HG02981 (cell line): ENCODE results near the gene TUBB4B.
"Not testable (repeated sequence)": the region's sequence is repeated elsewhere in the genome, so short reads cannot be mapped to it uniquely, and the experiment has no call there.

Experiments
- ATAC-seq: cut with Tn5 transposase; IDR thresholded peaks from one replicate; pipeline ENCODE4 v1.9.1; 2021; ENCODE audit warnings: mild to moderate bottlenecking, moderate library complexity; ENCODE audit not compliant: unreplicated experiment

Gene TUBB4B

DNA sequence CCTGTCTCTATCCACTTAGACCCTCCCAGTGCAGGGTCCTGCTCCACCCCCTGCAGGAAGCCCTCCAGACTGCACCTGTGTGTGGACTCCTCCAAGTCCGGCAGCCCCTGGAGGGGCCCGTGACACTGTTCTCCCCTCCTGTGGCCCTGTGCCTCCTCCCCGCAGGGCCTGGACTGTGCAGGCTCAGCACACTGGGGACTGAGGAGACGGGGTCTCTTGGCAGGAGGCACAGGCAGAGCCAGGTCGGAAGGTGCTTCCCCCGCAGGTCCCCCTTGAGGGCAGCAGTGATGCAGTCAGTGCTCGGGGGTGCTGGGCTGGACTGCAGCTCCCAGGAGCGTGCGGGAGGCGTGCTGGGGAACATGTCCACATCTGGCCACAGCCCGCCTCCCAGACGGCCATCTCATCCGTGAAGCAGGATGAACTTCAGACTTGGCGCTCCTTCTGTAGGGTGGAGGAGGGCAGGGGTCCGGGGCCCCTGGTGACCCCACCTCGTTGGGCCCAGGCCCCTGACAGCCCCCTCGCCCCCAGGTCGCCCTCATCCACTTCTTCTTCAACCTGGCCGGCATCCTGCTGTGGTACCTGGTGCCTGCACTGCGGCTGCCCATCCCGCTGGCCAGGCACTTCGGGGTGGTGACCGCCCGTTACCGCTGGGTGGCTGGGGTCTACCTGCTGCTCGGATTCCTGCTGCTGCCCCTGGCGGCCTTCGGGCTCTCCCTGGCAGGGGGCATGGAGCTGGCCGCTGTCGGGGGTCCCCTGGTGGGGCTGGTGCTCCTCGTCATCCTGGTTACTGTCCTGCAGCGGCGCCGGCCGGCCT, 5.5 kb upstream of the TUBB4B start:
- no peak for ATAC-seq

DNA sequence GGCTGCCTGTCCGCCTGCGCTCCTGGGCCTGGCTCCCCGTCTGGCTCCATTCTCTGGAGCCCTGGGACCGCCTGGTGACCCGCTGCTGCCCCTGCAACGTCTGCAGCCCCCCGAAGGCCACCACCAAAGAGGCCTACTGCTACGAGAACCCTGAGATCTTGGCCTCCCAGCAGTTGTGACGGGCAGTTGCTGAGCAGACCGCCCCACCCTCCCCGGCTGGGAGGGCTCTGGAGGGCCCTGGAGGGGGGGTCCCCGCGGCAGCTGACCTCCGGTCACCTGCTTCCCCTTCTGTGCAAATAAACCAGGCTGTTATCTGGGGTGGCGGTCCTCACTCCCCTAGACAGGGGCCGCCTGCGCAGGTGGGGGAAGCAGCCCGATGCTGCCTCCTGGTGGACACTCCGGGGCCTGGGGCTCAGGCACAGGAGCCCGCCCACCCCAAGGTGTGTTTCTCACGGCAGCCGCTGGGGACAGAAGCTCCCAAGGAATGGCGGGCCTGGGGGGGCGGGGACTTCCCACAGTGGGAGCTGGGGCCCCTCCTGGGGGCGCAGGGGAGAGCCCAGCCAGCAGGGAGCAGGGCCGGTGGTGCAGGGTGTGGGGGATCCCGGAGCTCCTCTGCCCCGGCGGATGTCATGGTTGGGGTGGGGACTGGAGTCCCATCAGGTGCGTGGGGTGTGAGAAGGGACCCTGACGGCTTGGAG, 4.7 kb upstream of the TUBB4B start:
- ATAC-seq, result peak; percentile 21

DNA sequence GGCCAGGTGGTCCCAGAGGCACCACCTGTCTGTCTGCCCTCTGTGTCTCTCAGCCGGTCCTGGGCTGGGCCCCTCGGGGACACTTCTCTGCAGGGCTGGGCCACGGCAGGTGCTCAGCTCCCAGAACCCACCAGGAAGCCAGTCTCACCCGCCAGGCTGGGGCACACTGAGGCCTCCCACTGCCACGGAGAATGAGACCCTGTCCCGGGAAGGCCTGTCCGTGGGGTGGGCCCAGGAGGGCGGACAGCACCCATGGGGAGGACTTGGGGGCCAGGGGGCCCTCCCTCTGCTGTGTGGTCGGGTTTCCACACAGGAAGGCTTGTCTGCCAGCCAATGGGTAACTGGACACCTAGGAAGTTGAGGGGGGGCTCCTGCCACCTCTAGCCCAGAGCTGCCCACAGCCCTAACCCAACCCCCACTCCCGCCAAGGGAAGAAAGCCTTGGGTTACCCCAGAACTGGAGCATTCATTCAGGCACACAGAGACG, 4.1 kb upstream of the TUBB4B start:
- ATAC-seq, result no peak

DNA sequence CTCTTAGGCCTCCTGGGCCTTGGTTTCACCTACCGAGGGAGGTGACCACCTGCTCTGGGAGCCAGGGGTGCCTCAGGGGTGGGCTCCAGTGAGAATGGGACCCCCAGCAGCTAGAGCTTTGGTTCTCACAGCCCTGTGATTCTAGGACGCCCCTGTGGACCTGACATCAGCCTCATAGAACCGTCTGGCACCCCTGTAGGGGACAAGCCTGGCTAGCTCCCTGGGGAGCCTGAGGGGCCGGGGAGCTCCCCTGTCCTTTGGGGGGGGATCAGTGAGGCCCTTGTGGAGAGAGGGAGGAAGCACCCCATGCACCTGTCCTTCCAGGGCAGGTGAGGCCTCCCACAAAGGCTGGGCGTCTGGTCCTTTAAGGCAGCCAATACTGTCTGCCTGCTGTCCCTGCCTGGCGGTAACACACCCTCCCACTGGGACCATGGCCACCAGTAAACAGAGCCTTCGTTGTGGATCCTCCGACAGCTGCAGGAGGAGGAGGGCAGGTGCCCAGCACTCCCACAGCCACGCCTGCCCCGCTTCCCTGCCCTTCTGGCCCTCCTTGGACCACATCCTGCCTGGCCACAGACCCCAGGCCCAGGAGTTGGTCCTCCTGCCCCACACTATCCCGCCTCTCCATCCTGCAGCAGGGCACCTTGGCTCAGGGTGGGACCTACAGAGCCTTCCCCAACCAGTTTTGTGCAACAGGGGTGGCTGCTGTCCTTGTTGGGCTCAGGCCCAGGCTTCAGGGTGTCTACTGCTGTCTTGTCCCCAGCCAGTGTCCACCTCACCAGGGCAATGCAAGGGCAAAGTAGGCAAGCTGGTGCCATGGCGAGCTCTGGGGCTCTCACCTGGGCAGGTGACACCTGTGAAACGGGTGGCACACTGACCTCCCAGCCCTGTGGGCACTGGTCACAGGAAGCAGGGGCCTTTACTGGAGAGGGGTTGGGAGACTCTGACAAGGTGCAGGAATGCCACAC, 3.0 kb upstream of the TUBB4B start:
- ATAC-seq, result no peak

DNA sequence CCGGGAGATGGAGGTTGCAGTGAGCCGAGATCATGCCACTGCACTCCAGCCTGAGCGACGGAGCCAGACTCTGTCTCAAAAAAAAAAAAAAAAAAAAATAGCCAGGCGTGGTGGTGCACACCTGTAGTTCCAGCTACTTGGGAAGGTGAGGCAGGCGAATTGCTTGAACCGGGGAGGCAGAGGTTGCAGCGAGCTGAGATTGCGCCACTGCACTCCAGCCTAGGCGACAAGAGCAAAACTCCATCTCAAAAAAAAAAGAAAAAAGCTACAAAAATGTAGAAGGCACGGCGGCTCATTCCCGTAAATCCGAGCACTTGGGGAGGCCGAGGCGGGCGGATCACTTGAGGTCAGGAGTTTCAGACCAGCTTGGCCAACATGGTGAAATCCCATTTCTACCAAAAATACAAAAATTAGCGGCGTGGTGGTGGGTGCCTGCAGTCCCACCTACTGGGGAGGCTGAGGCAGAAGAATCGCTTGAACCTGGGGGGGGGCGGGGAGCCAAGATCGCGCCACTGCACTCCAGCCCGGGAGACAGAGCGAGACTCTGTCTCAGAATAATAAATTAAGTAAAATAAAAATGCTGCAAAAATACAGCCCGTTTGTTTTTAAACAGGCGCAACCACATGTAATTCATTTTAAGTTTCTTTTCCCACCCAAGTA, 1.4 kb upstream of the TUBB4B start:
- ATAC-seq, result not testable (repeated sequence)

DNA sequence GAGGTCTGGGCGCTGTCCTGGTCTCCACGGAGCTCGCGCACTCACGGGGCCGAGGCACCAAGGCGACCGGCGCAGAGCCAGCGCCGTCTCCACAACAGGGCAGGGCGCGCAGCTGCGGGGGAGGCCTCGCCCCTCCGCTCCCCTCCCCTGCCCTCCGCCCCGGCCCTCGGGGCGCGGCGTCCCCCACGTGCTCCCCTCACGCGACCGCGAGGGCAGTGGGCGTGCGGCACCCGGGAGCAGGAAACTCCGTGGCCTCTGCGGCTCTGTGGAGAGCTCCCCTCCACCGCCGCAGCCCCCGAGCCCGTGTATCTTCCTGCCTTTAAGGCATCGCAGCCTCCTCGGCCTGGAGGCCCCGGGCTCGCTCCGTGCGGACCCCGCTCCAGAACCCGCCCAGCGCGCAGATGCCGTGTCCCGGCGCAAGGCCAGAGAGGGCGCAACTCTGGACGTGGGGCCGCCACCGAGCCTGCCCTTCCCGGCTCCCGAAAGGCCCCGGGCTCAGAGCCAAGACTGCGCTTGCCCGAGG, 708 bp upstream of the TUBB4B start:
- peak; percentile 22 for ATAC-seq

DNA sequence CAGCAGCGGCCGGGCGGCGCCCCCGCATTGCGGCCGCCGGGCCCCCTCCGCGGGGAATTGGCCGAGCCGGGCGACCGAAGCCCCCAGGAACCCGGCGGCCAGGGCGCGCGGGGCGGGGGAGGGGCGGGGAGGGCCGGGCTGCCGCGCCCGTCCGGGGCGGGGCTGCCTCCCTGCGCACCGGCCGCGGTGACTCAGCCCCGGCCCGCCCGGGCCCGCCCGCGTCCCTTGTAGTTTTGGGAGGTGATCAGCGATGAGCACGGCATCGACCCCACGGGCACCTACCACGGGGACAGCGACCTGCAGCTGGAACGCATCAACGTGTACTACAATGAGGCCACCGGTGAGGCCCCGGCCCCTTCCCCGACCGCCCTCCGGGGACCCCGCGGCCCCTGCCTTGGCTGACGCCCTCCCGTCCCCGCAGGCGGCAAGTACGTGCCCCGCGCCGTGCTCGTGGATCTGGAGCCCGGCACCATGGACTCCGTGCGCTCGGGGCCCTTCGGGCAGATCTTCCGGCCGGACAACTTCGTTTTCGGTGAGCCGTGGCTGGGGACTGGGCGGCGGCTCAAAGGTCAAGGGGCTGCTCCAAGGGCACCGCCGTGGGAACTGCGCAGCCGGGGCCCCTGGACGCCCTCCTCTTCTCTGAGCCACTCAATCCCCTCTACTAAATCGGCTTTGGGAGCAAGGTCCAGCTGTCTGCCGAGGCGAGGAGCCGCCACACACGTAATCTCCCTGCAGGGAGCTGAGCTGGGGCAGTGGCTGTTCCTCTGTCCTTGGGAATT, 592 bp downstream of the TUBB4B start:
- peak; percentile 5 for ATAC-seq

DNA sequence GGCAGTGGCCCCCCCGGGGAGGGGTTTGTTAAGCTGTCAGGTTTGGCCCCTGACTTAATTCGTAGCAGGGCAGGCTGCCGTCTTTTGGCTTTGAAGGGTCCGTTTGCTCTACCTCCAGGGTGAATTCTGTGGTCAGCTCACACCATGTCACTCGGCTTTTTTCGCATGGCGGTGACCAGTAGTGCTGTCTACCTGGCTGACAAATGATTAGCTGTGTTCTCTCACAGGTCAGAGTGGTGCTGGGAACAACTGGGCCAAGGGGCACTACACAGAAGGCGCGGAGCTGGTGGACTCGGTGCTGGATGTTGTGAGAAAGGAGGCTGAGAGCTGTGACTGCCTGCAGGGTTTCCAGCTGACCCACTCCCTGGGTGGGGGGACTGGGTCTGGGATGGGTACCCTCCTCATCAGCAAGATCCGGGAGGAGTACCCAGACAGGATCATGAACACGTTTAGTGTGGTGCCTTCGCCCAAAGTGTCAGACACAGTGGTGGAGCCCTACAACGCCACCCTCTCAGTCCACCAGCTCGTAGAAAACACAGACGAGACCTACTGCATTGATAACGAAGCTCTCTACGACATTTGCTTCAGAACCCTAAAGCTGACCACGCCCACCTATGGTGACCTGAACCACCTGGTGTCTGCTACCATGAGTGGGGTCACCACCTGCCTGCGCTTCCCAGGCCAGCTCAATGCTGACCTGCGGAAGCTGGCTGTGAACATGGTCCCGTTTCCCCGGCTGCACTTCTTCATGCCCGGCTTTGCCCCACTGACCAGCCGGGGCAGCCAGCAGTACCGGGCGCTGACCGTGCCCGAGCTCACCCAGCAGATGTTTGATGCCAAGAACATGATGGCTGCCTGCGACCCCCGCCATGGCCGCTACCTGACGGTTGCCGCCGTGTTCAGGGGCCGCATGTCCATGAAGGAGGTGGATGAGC, 1.4 kb downstream of the TUBB4B start:
- no peak for ATAC-seq

DNA sequence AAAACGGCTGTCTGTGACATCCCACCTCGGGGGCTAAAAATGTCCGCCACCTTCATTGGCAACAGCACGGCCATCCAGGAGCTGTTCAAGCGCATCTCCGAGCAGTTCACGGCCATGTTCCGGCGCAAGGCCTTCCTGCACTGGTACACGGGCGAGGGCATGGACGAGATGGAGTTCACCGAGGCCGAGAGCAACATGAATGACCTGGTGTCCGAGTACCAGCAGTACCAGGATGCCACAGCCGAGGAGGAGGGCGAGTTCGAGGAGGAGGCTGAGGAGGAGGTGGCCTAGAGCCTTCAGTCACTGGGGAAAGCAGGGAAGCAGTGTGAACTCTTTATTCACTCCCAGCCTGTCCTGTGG, 2.2 kb downstream of the TUBB4B start:
- not testable (repeated sequence) for ATAC-seq

DNA sequence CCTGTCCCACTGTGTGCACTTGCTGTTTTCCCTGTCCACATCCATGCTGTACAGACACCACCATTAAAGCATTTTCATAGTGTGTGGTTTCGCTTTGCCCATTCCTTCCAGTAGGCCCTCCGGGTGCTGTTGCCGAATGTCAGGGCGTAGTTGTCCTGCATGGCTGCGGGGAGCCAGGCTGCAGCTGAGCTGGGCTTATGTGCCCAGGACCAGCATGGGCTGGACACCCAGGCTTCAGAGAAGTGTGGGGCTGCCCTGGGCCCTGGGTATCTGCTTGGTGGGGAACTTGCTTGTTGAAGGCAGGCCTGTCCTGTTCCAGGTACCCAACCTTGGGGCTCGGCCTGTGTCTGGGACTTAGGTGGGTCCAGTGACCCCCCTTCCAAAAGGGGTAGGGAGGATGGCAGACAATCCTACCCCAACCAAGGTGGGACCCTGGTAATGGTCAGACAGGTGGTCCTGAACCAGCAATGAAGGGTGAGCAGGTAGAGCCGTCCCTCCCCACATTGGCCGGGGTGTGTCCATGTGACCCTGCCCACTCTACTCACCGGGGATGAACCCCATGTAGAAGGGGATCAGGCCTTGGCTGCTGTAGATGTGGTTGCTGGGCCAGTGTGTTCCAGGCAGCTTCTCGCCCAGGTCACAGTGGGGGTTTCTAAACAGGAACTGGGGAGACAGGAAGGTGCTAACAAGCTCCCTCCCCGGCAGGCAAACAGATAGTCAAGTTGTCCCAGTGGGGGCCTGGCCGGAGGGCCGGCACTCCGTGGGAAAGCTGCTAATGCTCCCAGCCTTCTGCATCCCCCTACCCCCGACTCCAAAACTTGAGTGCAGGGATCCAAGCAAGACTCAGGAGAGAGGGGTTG, 2.8 kb downstream of the TUBB4B start:
- no peak for ATAC-seq

DNA sequence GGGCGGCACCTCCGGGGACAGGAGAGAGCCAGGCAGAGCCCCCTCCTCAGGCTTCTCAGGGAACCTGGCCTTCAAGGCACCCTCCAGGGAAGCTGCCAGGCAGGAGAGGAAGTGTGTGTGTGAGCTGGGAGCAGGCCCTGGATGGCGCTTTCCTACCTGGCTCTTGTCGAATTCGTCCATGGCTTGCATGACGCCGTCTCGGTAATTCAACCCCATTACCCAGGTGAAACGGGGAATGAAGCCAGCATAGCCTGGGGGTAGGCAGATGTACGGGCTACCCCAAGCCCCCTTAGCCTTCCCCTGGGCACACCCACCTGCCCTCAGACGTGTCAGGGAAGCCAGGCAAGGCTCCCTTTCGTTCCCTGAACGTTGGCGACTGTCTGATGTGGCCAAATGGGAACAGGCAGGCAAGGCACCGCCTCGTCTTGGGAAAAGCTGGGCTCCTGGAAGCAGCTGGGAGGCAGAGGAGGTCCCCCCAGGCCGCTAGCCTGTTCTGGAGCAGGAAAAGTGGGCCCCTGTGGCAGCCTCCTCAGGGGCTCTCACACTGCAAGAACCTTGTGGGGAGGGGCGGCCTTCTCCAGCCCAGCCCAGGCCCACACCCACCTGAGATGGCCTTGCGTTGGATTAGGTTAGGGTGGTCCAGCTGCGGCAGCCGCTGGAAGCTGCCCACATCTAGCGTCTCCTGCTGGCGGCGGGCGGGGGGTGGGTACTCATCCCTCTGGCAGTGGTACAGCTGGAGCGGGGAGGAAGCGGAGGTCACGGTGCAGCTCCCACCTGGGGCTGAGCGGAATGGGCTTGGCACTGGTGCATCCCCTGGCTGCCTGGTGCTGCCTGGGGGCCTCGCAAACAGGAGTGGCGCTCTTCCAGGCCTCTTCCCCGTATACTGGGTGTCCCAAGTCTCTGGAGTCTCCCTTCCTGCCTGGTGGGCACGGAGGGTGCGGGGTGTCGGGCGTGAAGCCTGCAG, 3.7 kb downstream of the TUBB4B start:
- no peak for ATAC-seq

DNA sequence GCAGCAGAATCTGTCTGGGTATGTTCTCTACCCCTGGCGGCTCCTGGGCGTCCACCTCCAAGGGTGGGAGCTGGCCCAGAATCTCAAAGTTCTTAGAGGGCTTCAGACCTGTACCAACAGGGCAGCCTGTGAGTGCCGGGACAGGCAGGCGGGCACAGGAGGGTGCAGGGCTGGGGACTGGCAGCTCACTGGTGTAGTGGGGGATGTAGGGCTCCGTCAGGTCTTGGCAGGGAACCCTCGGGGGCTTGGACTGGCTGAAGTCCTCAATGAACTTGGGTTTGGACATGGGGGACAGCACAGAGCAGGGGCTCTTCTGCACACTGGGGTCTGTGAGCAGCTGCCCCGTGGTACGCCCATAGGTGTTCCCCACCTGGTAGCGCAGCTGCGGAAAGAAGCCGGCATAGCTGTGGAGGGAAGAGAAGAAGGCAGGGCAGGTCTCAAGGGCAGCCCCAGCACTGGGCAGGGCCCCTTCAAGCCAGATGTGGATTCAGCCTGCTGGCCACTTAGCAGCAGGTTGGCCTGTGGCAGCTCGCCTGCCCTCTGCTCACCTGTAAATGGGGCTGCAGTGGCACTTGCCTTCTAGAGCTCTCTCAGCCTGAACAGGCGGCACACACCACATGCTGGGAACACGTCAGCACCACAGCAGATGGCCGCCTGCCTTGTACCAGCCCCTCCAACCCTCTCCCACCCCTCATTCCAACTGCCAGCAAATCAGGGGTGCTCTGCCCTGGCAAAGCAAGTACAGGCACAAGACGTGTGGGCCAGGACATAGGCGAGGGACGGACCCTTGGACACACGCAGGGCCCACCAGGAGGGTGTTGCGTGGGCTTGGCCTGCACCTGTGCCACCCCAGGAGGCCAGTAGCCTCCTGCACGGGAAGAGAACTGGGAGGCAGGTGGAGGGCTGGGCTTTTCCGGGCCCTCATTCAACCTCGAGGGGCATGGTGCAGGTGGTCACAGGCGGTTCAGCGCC, 4.6 kb downstream of the TUBB4B start:
- ATAC-seq, result no peak

DNA sequence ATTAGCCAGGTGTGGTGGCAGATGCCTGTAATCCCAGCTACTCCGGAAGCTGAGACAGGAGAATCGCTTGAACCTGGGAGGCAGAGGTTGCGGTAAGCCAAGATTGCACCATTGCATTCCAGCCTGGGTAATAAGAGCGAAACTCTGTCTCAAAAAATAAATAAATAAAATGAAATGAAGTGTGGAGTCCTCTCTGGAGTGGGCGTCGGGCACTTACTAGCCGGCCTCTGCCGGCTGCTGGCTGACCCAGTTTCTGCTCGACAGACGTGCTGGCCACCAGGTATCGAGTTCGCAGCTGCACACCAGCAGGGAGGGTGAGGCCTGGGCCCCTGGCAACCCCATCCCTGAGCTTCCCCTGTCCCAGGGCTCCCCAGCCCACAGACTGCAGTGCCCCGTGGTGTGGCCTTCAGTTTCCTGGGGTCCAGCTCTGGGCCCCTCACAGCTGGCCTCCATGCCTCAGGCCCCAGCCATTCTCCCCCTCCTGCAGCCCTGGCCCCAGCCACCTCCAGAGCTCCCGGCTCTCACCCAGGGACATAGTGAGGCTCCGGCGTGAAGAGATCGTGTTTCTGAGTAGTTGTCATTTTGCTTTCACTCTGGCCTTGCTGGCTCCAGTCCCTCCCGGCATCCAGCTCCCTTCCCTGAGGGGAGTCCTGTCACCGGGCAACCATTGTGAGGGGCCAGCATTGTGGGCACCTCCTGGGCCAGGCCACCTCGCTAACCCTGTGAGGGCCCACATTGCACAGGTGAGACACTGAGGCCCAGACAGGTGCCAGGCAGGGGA, 6.2 kb downstream of the TUBB4B start:
- no peak for ATAC-seq

DNA sequence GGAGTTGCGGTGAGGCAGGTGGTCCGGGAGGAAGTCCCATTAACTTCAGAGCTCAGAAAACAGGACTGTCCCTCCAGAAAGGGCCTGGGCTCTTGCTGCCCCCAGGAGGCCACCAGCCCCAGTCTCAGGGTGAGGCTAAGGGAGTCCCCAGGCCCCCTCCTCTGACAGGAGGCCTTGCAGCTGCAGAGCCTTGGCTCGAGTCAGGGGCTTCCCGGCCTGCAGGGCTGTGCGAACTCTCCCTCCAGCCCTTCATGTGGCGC, 6.8 kb downstream of the TUBB4B start:
- no peak for ATAC-seq
